Astrocyte (in vitro differentiated cells and primary cell): Measurements from ENCODE around the gene ABHD4.

ENCODE experiments used
- CTCF ChIP-seq: IDR thresholded peaks from 2 replicates; pipeline ENCODE4 v1.5.1; 2011; ENCODE audit warnings: low read depth, mild to moderate bottlenecking, inconsistent platforms, low read length, moderate library complexity; ENCODE audit not compliant: insufficient read depth
- EZH2 ChIP-seq: IDR thresholded peaks from 2 replicates; pipeline ENCODE4 v1.6.1; 2012; ENCODE audit warnings: mild to moderate bottlenecking, low read length, inconsistent platforms; ENCODE audit not compliant: insufficient read depth

DNA sequence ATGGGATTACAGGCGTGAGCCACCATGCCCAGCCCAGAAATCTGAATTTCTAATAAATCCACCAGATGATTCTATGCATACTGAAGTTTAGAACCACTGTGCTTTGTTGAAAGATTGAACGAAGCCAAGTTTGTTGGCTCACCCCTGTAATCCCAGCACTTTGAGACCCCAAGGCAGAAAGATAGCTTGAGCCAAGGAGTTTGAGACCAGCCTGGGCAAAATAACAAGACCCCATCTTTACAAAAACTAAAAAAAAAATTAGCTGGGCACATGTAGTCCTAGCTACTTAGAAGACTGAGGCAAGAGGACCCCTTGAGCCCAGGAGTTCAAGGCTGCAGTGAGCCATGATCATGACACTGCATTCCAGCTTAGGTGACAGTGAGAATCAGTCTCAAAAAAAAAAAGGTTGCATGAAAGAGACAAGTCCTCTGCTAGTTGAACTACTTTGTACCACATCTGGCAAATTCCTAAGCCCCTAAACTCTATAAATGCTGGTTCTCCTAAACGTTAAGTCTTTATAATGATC, 1.7 kb upstream of the ABHD4 start:
- TF ChIP-seq EZH2 (no peak), CTCF (no peak)
